NOMO-1 treated with dmso at 0.1 percent for 144 hours (cell line): ENCODE data around the gene TP73.

Experiments used
- DNase-seq: peaks from one replicate; lab custom pipeline; 2025; ENCODE audit not compliant: unreplicated experiment; lab: John Stamatoyannopoulos, UW

The TP73 gene

GRCh38 chr1:3651930-3652547 is at the start of gene TP73:
TP73 (plus strand) TSS chr1:3652516; CDS start chr1:3682366, 29,850 bp downstream.
- no peak for DNase-seq

GRCh38 chr1:3603156-3603555 is 49.2 kb upstream of the TP73 start:
- DNase-seq = no peak

GRCh38 chr1:3603571-3604467 is 48.5 kb upstream of the TP73 start:
- no peak for DNase-seq

GRCh38 chr1:3604468-3604974 is 47.8 kb upstream of the TP73 start:
- DNase-seq = no peak

- DNase-seq = no peak
Measured at GRCh38 chr1:3604997-3605823, 47.1 kb upstream of the TP73 start.

GRCh38 chr1:3606779-3607702 is 45.3 kb upstream of the TP73 start:
- DNase-seq = no peak

GRCh38 chr1:3607703-3608065 is 44.6 kb upstream of the TP73 start:
- no peak for DNase-seq

- DNase-seq = no peak
Measured at GRCh38 chr1:3608154-3608553, 44.2 kb upstream of the TP73 start.

- no peak for DNase-seq
Measured at GRCh38 chr1:3609016-3609768, 43.1 kb upstream of the TP73 start.

GRCh38 chr1:3609769-3610526 is 42.4 kb upstream of the TP73 start:
- DNase-seq = no peak

- DNase-seq = no peak
Measured at GRCh38 chr1:3610527-3611169, 41.7 kb upstream of the TP73 start.

GRCh38 chr1:3611170-3612019 is 40.9 kb upstream of the TP73 start, which contains the start of gene MEGF6:
MEGF6 (minus strand) TSS chr1:3611508; CDS start chr1:3611268, 240 bp downstream.
- DNase-seq = no peak

GRCh38 chr1:3612123-3612522 is 40.2 kb upstream of the TP73 start:
- DNase-seq = no peak

GRCh38 chr1:3614755-3615742 is 37.3 kb upstream of the TP73 start:
- DNase-seq = no peak

- DNase-seq = no peak
Measured at GRCh38 chr1:3616861-3617260, 35.5 kb upstream of the TP73 start.

- DNase-seq = no peak
Measured at GRCh38 chr1:3617806-3618345, 34.4 kb upstream of the TP73 start.
